A673 (cell line): ENCODE data around the gene TEX30. TPM values are rescaled to one million over a fixed set of nuclear protein-coding genes. Genes with fewer than 3 reads are reported as not detected.

Experiments
- BruUV-seq: library from RNA; stranded (reverse); fragments of 400-500 nt; replicated peaks from 2 replicates; lab custom pipeline; 2021; lab: Mats Ljungman, UMichigan
- CTCF ChIA-PET: fragments of 300-600 bp; sonication (Branson Sonifier 250); formaldehyde crosslinking; loops from one replicate; lab custom pipeline; 2022; ENCODE audit warnings: antibody characterized with exemption; lab: Charles Lee
- POLR2A ChIA-PET: fragments of 300-600 bp; sonication (Branson Sonifier 250); formaldehyde crosslinking; loops from one replicate; lab custom pipeline; 2022; ENCODE audit warnings: antibody characterized with exemption; ENCODE audit not compliant: low non-redundant PET; lab: Charles Lee
- DNase-seq: peaks from one replicate; pipeline ENCODE4 v3.0.0-alpha.2; 2015; ENCODE audit warnings: low spot score
- H3K27ac ChIP-seq: fragments of 200-600 bp; sonication (generic); 2 replicates; pipeline ENCODE4 v1.5.1; 2016; ENCODE audit warnings: mixed run types, low read depth, mild to moderate bottlenecking, mixed read lengths, antibody characterized with exemption, low read length; ENCODE audit not compliant: poor library complexity, severe bottlenecking
- H3K27me3 ChIP-seq: fragments of 200-600 bp; sonication (generic); replicated peaks from 2 replicates; pipeline ENCODE4 v1.6.1; 2017; ENCODE audit warnings: mixed run types, low read depth, mild to moderate bottlenecking, mixed read lengths, antibody characterized with exemption, low read length; ENCODE audit not compliant: insufficient read depth, poor library complexity
- H3K36me3 ChIP-seq: fragments of 200-600 bp; sonication (generic); 2 replicates; pipeline ENCODE4 v1.6.1; 2016; ENCODE audit warnings: mixed run types, mild to moderate bottlenecking, mixed read lengths, antibody characterized with exemption, low read length; ENCODE audit not compliant: insufficient read depth, poor library complexity, severe bottlenecking
- H3K4me1 ChIP-seq: fragments of 200-600 bp; sonication (generic); 2 replicates; pipeline ENCODE4 v1.6.1; 2017; ENCODE audit warnings: mixed run types, mild to moderate bottlenecking, mixed read lengths, antibody characterized with exemption, low read length; ENCODE audit not compliant: insufficient read depth, poor library complexity, severe bottlenecking
- H3K4me3 ChIP-seq: fragments of 200-600 bp; sonication (generic); 2 replicates; pipeline ENCODE4 v1.5.1; 2016; ENCODE audit warnings: low read depth, mixed run types, mild to moderate bottlenecking, mixed read lengths, low read length; ENCODE audit not compliant: poor library complexity, severe bottlenecking
- H3K9me3 ChIP-seq: fragments of 200-600 bp; sonication (generic); 2 replicates; pipeline ENCODE4 v1.6.1; 2016; ENCODE audit warnings: mixed run types, low read depth, mild to moderate bottlenecking, mixed read lengths, antibody characterized with exemption, low read length; ENCODE audit not compliant: poor library complexity, severe bottlenecking
- CTCF ChIP-seq: fragments of 300-800, 200-600 bp; sonication (generic); conservative IDR thresholded peaks from 2 replicates; pipeline ENCODE4 v1.5.1; 2017; ENCODE audit warnings: low read depth, mild to moderate bottlenecking, antibody characterized with exemption, low read length, moderate library complexity, mixed read lengths
- EZH2 ChIP-seq: fragments of 200-600 bp; sonication (generic); IDR thresholded peaks from 2 replicates; pipeline ENCODE4 v1.6.1; 2017; ENCODE audit warnings: borderline replicate concordance, low read depth, mild to moderate bottlenecking, mixed read lengths, antibody characterized with exemption, low read length; ENCODE audit not compliant: poor library complexity, severe bottlenecking
- intact Hi-C: fragments of 100-400 bp; cut with micrococcal nuclease; formaldehyde crosslinking; loops from one replicate; pipeline ENCODE4 v1.10.0; 2022; ENCODE audit not compliant: unreplicated experiment
- total RNA-seq: library from RNA; stranded (reverse); gene quantifications from 2 replicates; pipeline ENCODE4 v1.2.3, GENCODE V29; 2021

Gene TEX30
- total RNA-seq, 1 experiment from 2014 or later, result 44.1 TPM

- POLR2A ChIA-PET, result no interaction called here
- intact Hi-C loops, result loop anchor here (1.0 to 2.0 kb wide), 2 partner anchors 28 to 47 kb away; partner anchors contain the start of gene ERCC5
- TF ChIP-seq EZH2, result no peak
- TF ChIP-seq CTCF, result no peak
- Histone ChIP-seq H3K4me1 (peaks cover 16% of the 10 kb centered on the region), H3K4me3 (peak within 1 kb of the TSS; percentile 75), H3K27ac (peak within 1 kb of the TSS; percentile 84), H3K36me3 (no peaks in the 10 kb centered on the region), H3K9me3 (no peaks in the 10 kb centered on the region), H3K27me3 (no peaks in the 10 kb centered on the region)
- BruUV-seq, result TSS peak; percentile 58
- CTCF ChIA-PET, result interaction anchor here (1.5 kb wide), 1 partner anchor 47 kb away, joined by 6 read pairs; the partner anchor contains the start of gene ERCC5
- DNase-seq, result peak; percentile 97
Measured at GRCh38 chr13:102798581-102799425, 25.2 kb upstream of the TEX30 start, which contains the start of the genes BIVM and POGLUT2. Gene BIVM (plus strand): TSS chr13:102799119. CDS start chr13:102807268, 8,149 bp downstream. Gene POGLUT2 (minus strand): TSS chr13:102798976. CDS start chr13:102798670, 306 bp downstream.

- H3K27me3 ChIP-seq, result no peaks in the 10 kb centered on the region
- H3K36me3 ChIP-seq, result peaks cover 8% of the 10 kb centered on the region
- BruUV-seq, result no TSS peak
- H3K27ac ChIP-seq, result no peak overlapping the region
- intact Hi-C loops, result no loop called here
- no peaks in the 10 kb centered on the region for H3K9me3 ChIP-seq
- H3K4me1 ChIP-seq, result peaks cover 7% of the 10 kb centered on the region
- TF ChIP-seq EZH2 (no peak), CTCF (no peak)
- ChIA-PET POLR2A (no interaction called here), CTCF (no interaction called here)
- H3K4me3 ChIP-seq, result no peak overlapping the region
- no peak for DNase-seq
Measured at GRCh38 chr13:102793611-102794355, 20.2 kb upstream of the TEX30 start.

- H3K27ac ChIP-seq, result no peak overlapping the region
- no peak for DNase-seq
- H3K4me3 ChIP-seq, result no peak overlapping the region
- H3K27me3 ChIP-seq, result no peaks in the 10 kb centered on the region
- peaks cover 8% of the 10 kb centered on the region for H3K36me3 ChIP-seq
- intact Hi-C loops, result no loop called here
- ChIA-PET CTCF (no interaction called here), POLR2A (no interaction called here)
- no TSS peak for BruUV-seq
- no peaks in the 10 kb centered on the region for H3K9me3 ChIP-seq
- TF ChIP-seq EZH2, result no peak
- no peak for TF ChIP-seq CTCF
- H3K4me1 ChIP-seq, result no peaks in the 10 kb centered on the region
Measured at GRCh38 chr13:102792396-102792795, 18.8 kb upstream of the TEX30 start.
